HCT116 (cell line): ENCODE measurements around the gene DNAJB13. TPM values are rescaled to one million over a fixed set of nuclear protein-coding genes. Genes with fewer than 3 reads are reported as not detected.

Source experiments
- ATAC-seq: fragments of 200-7000 bp; cut with Tn5 transposase; 2 replicates; pipeline ENCODE4 v1.9.1; 2020; ENCODE audit warnings: mild to moderate bottlenecking, moderate library complexity
- BruUV-seq: library from RNA; stranded (reverse); fragments of 400-500 nt; replicated peaks from 2 replicates; lab custom pipeline; 2021; lab: Mats Ljungman, UMichigan
- CTCF ChIA-PET: fragments of 300-600 bp; sonication (Branson Sonifier 250); formaldehyde crosslinking; loops from one replicate; lab custom pipeline; 2021; ENCODE audit warnings: antibody characterized with exemption; lab: Charles Lee
- POLR2A ChIA-PET: fragments of 300-600, 350-600 bp; sonication (Branson Sonifier 250); formaldehyde crosslinking; loops from one replicate; lab custom pipeline; 2021; ENCODE audit warnings: antibody characterized with exemption; lab: Charles Lee
- RAD21 ChIA-PET, 2 experiments: fragments of 300-600 bp; sonication (Branson Sonifier 250); formaldehyde crosslinking; loops; one replicate each; lab custom pipeline; 2023; ENCODE audit warnings: low total read pairs in 2 of 2; ENCODE audit not compliant: uncharacterized antibody in 2 of 2, unreplicated experiment in 2 of 2, low non-redundant PET in 1 of 2; lab: Charles Lee
- DNase-seq: peaks from one replicate; pipeline ENCODE4 v3.0.0-alpha.2; 2010; ENCODE audit warnings: low read depth, low spot score
- H2AFZ ChIP-seq: fragments of 200-600 bp; shearing (Covaris generic), sonication (generic); 2 replicates; pipeline ENCODE4 v1.6.1; 2017; ENCODE audit warnings: low read depth, mixed run types, mixed read lengths, antibody characterized with exemption, low read length; ENCODE audit not compliant: poor library complexity, severe bottlenecking
- H3K27ac ChIP-seq: 2 replicates; pipeline ENCODE4 v1.5.1; 2012; ENCODE audit warnings: low read depth, low read length
- H3K27me3 ChIP-seq: fragments of 200-600 bp; sonication (generic); 2 replicates; pipeline ENCODE4 v1.6.1; 2016; ENCODE audit warnings: mixed run types, low read length, mixed read lengths; ENCODE audit not compliant: insufficient read depth
- H3K36me3 ChIP-seq, 2 experiments: fragments of 200-500 bp in 1 of 2; fragments of 200-600 bp in 1 of 2; sonication (Bioruptor generic) in 1 of 2; sonication (generic) in 1 of 2; 2 replicates each; pipeline versions ENCODE4 v1.5.1 to v1.6.1; 2014 to 2016; ENCODE audit warnings: low read length in 2 of 2, inconsistent platforms in 1 of 2, mixed read lengths in 1 of 2, mixed run types in 1 of 2; ENCODE audit not compliant: insufficient read depth in 2 of 2, control insufficient read depth in 1 of 2
- H3K4me1 ChIP-seq, 2 experiments: fragments of 200-600 bp in 1 of 2; sonication (generic) in 1 of 2; 2 replicates each; pipeline versions ENCODE4 v1.5.1 to v1.6.1; 2012 to 2017; ENCODE audit warnings: low read length in 2 of 2, inconsistent platforms in 1 of 2, mild to moderate bottlenecking in 1 of 2, mixed read lengths in 1 of 2, mixed run types in 1 of 2, moderate library complexity in 1 of 2; ENCODE audit not compliant: insufficient read depth in 2 of 2, control insufficient read depth in 1 of 2
- H3K4me2 ChIP-seq: fragments of 200-600 bp; sonication (generic); 2 replicates; pipeline ENCODE4 v1.6.1; 2017; ENCODE audit warnings: mixed run types, low read length, mixed read lengths
- H3K4me3 ChIP-seq, 2 experiments: fragments of 200-600 bp in 1 of 2; sonication (generic) in 1 of 2; replicated peaks in 1 of 2; 2 replicates each; pipeline ENCODE4 v1.5.1; 2011 to 2016; ENCODE audit warnings: low read length in 2 of 2, control low read depth in 1 of 2, low read depth in 1 of 2, mild to moderate bottlenecking in 1 of 2, mixed read lengths in 1 of 2, mixed run types in 1 of 2
- H3K79me2 ChIP-seq: fragments of 200-600 bp; sonication (generic); 2 replicates; pipeline ENCODE4 v1.6.1; 2017; ENCODE audit warnings: mild to moderate bottlenecking, mixed run types, low read length, moderate library complexity, mixed read lengths; ENCODE audit not compliant: insufficient read depth
- H3K9ac ChIP-seq: fragments of 200-600 bp; sonication (generic); 2 replicates; pipeline ENCODE4 v1.6.1; 2016; ENCODE audit warnings: low read length, mixed read lengths
- H3K9me2 ChIP-seq: fragments of 200-600 bp; sonication (generic), shearing (Covaris generic); 2 replicates; pipeline ENCODE4 v1.6.1; 2017; ENCODE audit warnings: mixed run types, mild to moderate bottlenecking, moderate library complexity; ENCODE audit not compliant: insufficient read depth
- H3K9me3 ChIP-seq, 2 experiments: fragments of 200-500 bp in 1 of 2; fragments of 200-600 bp in 1 of 2; sonication (Bioruptor generic) in 1 of 2; sonication (generic) in 1 of 2; 2 replicates each; pipeline ENCODE4 v1.6.1; 2014 to 2017; ENCODE audit warnings: low read length in 2 of 2, mixed read lengths in 2 of 2, inconsistent platforms in 1 of 2, low read depth in 1 of 2, mild to moderate bottlenecking in 1 of 2, mixed run types in 1 of 2, moderate library complexity in 1 of 2; ENCODE audit not compliant: control insufficient read depth in 1 of 2, insufficient read depth in 1 of 2
- H4K20me1 ChIP-seq: fragments of 200-600 bp; sonication (generic), shearing (Covaris generic); 2 replicates; pipeline ENCODE4 v1.6.1; 2017; ENCODE audit warnings: mixed run types, mild to moderate bottlenecking, moderate library complexity; ENCODE audit not compliant: insufficient read depth
- CBX3 ChIP-seq: IDR thresholded peaks from 2 replicates; pipeline ENCODE4 v1.6.1; 2012; ENCODE audit warnings: low read depth
- CEBPB ChIP-seq: IDR thresholded peaks from 2 replicates; pipeline ENCODE4 v1.6.1; 2012; ENCODE audit warnings: low read depth
- EGR1 ChIP-seq: IDR thresholded peaks from 2 replicates; pipeline ENCODE4 v1.6.1; 2012; ENCODE audit warnings: low read depth
- ELF1 ChIP-seq: IDR thresholded peaks from 2 replicates; pipeline ENCODE4 v1.6.1; 2012; ENCODE audit warnings: low read depth, borderline replicate concordance
- EZH2 ChIP-seq: fragments of 200-600 bp; sonication (generic); IDR thresholded peaks from 2 replicates; pipeline ENCODE4 v1.6.1; 2017; ENCODE audit warnings: antibody characterized with exemption, mixed run types
- EZH2phosphoT487 ChIP-seq: fragments of 200-600 bp; IDR thresholded peaks from 2 replicates; pipeline ENCODE4 v1.6.1; 2018; ENCODE audit warnings: antibody characterized with exemption, borderline replicate concordance
- FOSL1 ChIP-seq: IDR thresholded peaks from 2 replicates; pipeline ENCODE4 v1.6.1; 2012; ENCODE audit warnings: low read depth
- POLR2A ChIP-seq: IDR thresholded peaks from 2 replicates; pipeline ENCODE4 v1.7.0; 2011; ENCODE audit warnings: borderline replicate concordance; ENCODE audit not compliant: insufficient read depth, insufficient read length; ENCODE audit errors: extremely low read depth
- POLR2AphosphoS5 ChIP-seq: IDR thresholded peaks from 2 replicates; pipeline ENCODE4 v1.6.1; 2011; ENCODE audit warnings: mild to moderate bottlenecking, low read depth, low read length, moderate library complexity
- RAD21 ChIP-seq: IDR thresholded peaks from 2 replicates; pipeline ENCODE4 v1.6.1; 2012; ENCODE audit warnings: low read depth, mild to moderate bottlenecking
- SP1 ChIP-seq: IDR thresholded peaks from 2 replicates; pipeline ENCODE4 v1.6.1; 2012; ENCODE audit warnings: low read depth
- SRF ChIP-seq: IDR thresholded peaks from 2 replicates; pipeline ENCODE4 v1.6.1; 2012; ENCODE audit warnings: low read depth
- YY1 ChIP-seq: IDR thresholded peaks from 2 replicates; pipeline ENCODE4 v1.6.1; 2011; ENCODE audit warnings: low read length, low read depth, moderate library complexity, mild to moderate bottlenecking; ENCODE audit not compliant: insufficient replicate concordance; ENCODE audit errors: extremely low read depth
- ZFX ChIP-seq: fragments of 450-650 bp; IDR thresholded peaks from 2 replicates; pipeline ENCODE4 v1.6.1; 2017
- ZNF274 ChIP-seq: fragments of 200-500 bp; sonication (Bioruptor generic); IDR thresholded peaks from 2 replicates; pipeline ENCODE4 v1.6.1; 2014; ENCODE audit warnings: mild to moderate bottlenecking, low read depth, low read length, inconsistent platforms
- intact Hi-C: fragments of 100-400 bp; cut with micrococcal nuclease; formaldehyde crosslinking; loops from 2 replicates; pipeline ENCODE4 v1.10.0; 2022
- total RNA-seq: library from RNA; stranded (reverse); gene quantifications from one replicate; pipeline ENCODE4 v1.2.1, GENCODE V29; 2021; ENCODE audit not compliant: unreplicated experiment
- TF ChIP-seq, protein P1 (sequence below): IDR thresholded peaks from 2 replicates; pipeline ENCODE4 v1.6.1; 2011; ENCODE audit warnings: mild to moderate bottlenecking, low read length, moderate library complexity; ENCODE audit not compliant: insufficient replicate concordance; ENCODE audit errors: extremely low read depth
- TF ChIP-seq, protein P2 (sequence below), 3 experiments: fragments of 200-600 bp in 1 of 3; sonication (generic) in 1 of 3; IDR thresholded peaks in 2 of 3; conservative IDR thresholded peaks in 1 of 3; 2 replicates each; pipeline ENCODE4 v1.5.1; 2012 to 2017; ENCODE audit warnings: low read depth in 2 of 3, low read length in 2 of 3, antibody characterized with exemption in 1 of 3, borderline replicate concordance in 1 of 3, control low read depth in 1 of 3, mild to moderate bottlenecking in 1 of 3, mixed read lengths in 1 of 3, mixed run types in 1 of 3, moderate library complexity in 1 of 3; ENCODE audit not compliant: insufficient read depth in 1 of 3
- TF ChIP-seq, protein P3 (sequence below): IDR thresholded peaks from 2 replicates; pipeline ENCODE4 v1.6.1; 2012; ENCODE audit warnings: low read depth
- TF ChIP-seq, protein P4 (sequence below): IDR thresholded peaks from 2 replicates; pipeline ENCODE4 v1.6.1; 2012

DNAJB13 gene
- total RNA-seq, 1 experiment from 2014 or later, result 0.22 TPM

DNA sequence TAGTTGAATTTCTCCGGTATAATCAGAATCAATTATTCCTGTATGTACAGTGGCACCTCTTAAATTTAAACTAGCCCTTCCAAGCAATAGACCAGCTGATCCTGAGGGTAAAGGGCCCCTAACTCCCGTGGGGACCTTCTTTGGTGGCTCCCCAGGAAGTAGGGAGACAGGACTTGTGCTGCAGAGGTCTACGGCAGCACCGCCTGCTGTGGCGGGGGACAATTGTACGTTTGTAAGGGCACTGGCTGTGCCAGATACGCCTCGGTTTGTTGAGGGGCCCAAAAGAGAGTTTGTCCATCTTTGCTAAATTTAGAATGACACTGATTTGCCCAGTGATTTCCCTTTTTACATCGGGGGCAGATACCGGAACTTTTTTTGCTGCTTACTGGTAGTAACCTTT lies 5.9 kb upstream of the DNAJB13 start:
- no peak overlapping the region for H3K4me2 ChIP-seq
- RAD21 ChIA-PET, result no interaction called here
- BruUV-seq, result no TSS peak
- intact Hi-C loops, result no loop called here
- no peak for ATAC-seq
- H3K4me3 ChIP-seq, result no peak overlapping the region
- POLR2A ChIA-PET, result no interaction called here
- CTCF ChIA-PET, result no interaction called here
- H4K20me1 ChIP-seq, result no peaks in the 10 kb centered on the region
- no peaks in the 10 kb centered on the region for H3K27me3 ChIP-seq
- DNase-seq, result no peak
- H3K27ac ChIP-seq, result no peak overlapping the region
- H3K9me3 ChIP-seq, result peaks cover 0 to 9% of the 10 kb centered on the region in 2 experiments; a peak in 2 of 4 replicates
- H3K4me1 ChIP-seq, result no peaks in the 10 kb centered on the region
- no peak overlapping the region for H2AFZ ChIP-seq
- TF ChIP-seq YY1 (no peak), POLR2A (no peak), ELF1 (no peak), FOSL1 (no peak), CBX3 (no peak), SP1 (no peak), EZH2 (no peak), RAD21 (no peak), EZH2phosphoT487 (no peak), ZNF274 (no peak), POLR2AphosphoS5 (no peak), CEBPB (no peak), EGR1 (no peak), ZFX (no peak), SRF (no peak)
- TF ChIP-seq, protein P1, sequence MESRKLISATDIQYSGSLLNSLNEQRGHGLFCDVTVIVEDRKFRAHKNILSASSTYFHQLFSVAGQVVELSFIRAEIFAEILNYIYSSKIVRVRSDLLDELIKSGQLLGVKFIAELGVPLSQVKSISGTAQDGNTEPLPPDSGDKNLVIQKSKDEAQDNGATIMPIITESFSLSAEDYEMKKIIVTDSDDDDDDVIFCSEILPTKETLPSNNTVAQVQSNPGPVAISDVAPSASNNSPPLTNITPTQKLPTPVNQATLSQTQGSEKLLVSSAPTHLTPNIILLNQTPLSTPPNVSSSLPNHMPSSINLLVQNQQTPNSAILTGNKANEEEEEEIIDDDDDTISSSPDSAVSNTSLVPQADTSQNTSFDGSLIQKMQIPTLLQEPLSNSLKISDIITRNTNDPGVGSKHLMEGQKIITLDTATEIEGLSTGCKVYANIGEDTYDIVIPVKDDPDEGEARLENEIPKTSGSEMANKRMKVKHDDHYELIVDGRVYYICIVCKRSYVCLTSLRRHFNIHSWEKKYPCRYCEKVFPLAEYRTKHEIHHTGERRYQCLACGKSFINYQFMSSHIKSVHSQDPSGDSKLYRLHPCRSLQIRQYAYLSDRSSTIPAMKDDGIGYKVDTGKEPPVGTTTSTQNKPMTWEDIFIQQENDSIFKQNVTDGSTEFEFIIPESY, result no peak
- TF ChIP-seq, protein P2, sequence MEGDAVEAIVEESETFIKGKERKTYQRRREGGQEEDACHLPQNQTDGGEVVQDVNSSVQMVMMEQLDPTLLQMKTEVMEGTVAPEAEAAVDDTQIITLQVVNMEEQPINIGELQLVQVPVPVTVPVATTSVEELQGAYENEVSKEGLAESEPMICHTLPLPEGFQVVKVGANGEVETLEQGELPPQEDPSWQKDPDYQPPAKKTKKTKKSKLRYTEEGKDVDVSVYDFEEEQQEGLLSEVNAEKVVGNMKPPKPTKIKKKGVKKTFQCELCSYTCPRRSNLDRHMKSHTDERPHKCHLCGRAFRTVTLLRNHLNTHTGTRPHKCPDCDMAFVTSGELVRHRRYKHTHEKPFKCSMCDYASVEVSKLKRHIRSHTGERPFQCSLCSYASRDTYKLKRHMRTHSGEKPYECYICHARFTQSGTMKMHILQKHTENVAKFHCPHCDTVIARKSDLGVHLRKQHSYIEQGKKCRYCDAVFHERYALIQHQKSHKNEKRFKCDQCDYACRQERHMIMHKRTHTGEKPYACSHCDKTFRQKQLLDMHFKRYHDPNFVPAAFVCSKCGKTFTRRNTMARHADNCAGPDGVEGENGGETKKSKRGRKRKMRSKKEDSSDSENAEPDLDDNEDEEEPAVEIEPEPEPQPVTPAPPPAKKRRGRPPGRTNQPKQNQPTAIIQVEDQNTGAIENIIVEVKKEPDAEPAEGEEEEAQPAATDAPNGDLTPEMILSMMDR (IDR thresholded peaks at IDR 0.05 in 2 of 3, conservative IDR thresholded peaks at IDR 0.05 in 1 of 3; ENCODE audit: borderline replicate concordance in 1 of 3, insufficient read depth in 1 of 3, low read depth in 2 of 3, low read length in 2 of 3), result no peak
- TF ChIP-seq, protein P3, sequence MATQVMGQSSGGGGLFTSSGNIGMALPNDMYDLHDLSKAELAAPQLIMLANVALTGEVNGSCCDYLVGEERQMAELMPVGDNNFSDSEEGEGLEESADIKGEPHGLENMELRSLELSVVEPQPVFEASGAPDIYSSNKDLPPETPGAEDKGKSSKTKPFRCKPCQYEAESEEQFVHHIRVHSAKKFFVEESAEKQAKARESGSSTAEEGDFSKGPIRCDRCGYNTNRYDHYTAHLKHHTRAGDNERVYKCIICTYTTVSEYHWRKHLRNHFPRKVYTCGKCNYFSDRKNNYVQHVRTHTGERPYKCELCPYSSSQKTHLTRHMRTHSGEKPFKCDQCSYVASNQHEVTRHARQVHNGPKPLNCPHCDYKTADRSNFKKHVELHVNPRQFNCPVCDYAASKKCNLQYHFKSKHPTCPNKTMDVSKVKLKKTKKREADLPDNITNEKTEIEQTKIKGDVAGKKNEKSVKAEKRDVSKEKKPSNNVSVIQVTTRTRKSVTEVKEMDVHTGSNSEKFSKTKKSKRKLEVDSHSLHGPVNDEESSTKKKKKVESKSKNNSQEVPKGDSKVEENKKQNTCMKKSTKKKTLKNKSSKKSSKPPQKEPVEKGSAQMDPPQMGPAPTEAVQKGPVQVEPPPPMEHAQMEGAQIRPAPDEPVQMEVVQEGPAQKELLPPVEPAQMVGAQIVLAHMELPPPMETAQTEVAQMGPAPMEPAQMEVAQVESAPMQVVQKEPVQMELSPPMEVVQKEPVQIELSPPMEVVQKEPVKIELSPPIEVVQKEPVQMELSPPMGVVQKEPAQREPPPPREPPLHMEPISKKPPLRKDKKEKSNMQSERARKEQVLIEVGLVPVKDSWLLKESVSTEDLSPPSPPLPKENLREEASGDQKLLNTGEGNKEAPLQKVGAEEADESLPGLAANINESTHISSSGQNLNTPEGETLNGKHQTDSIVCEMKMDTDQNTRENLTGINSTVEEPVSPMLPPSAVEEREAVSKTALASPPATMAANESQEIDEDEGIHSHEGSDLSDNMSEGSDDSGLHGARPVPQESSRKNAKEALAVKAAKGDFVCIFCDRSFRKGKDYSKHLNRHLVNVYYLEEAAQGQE, result no peak
- TF ChIP-seq, protein P4, sequence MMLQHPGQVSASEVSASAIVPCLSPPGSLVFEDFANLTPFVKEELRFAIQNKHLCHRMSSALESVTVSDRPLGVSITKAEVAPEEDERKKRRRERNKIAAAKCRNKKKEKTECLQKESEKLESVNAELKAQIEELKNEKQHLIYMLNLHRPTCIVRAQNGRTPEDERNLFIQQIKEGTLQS, result no peak
- H3K9ac ChIP-seq, result no peak overlapping the region
- no peaks in the 10 kb centered on the region for H3K36me3 ChIP-seq
- no peaks in the 10 kb centered on the region for H3K79me2 ChIP-seq
- H3K9me2 ChIP-seq, result no peaks in the 10 kb centered on the region
